DOHH2 (cell line): Measurements from ENCODE around the gene TMEM174.

Experiments
- H3F3A ChIP-seq: fragments of 200-600 bp; sonication (generic), shearing (Covaris generic); 2 replicates; pipeline ENCODE4 v1.6.0; 2016; ENCODE audit warnings: antibody characterized with exemption, mild to moderate bottlenecking; ENCODE audit not compliant: control insufficient read depth, insufficient read depth
- H3K27ac ChIP-seq: fragments of 200-600 bp; sonication (generic); 2 replicates; pipeline ENCODE4 v1.5.1; 2014; ENCODE audit warnings: low read depth, mild to moderate bottlenecking, low read length, moderate library complexity
- H3K27me3 ChIP-seq: fragments of 200-600 bp; sonication (generic); 2 replicates; pipeline ENCODE4 v1.6.1; 2014; ENCODE audit warnings: mild to moderate bottlenecking, low read length, mixed read lengths; ENCODE audit not compliant: control insufficient read depth
- H3K36me3 ChIP-seq: fragments of 200-600 bp; sonication (generic); 2 replicates; pipeline ENCODE4 v1.6.1; 2014; ENCODE audit warnings: mild to moderate bottlenecking, low read length, moderate library complexity, mixed read lengths; ENCODE audit not compliant: control insufficient read depth
- H3K4me1 ChIP-seq: fragments of 200-600 bp; sonication (generic); 2 replicates; pipeline ENCODE4 v1.6.1; 2014; ENCODE audit warnings: mild to moderate bottlenecking, low read length, mixed read lengths; ENCODE audit not compliant: control insufficient read depth
- H3K4me2 ChIP-seq: fragments of 200-600 bp; sonication (generic); 2 replicates; pipeline ENCODE4 v1.6.0; 2014; ENCODE audit warnings: mild to moderate bottlenecking, low read length, moderate library complexity
- H3K4me3 ChIP-seq: fragments of 200-600 bp; sonication (generic); 2 replicates; pipeline ENCODE4 v1.5.1; 2014; ENCODE audit warnings: mild to moderate bottlenecking, low read length, mixed read lengths
- H3K79me2 ChIP-seq: fragments of 200-600 bp; sonication (generic); 2 replicates; pipeline ENCODE4 v1.6.1; 2014; ENCODE audit warnings: mild to moderate bottlenecking, low read length, mixed read lengths; ENCODE audit not compliant: control insufficient read depth
- H3K9me2 ChIP-seq: fragments of 200-600 bp; sonication (generic); replicated peaks from 2 replicates; pipeline ENCODE4 v1.6.1; 2014; ENCODE audit warnings: mild to moderate bottlenecking, low read length, mixed read lengths; ENCODE audit not compliant: control insufficient read depth
- H3K9me3 ChIP-seq: fragments of 200-600 bp; sonication (generic); 2 replicates; pipeline ENCODE4 v1.6.1; 2014; ENCODE audit warnings: antibody characterized with exemption, low read length, mixed read lengths; ENCODE audit not compliant: control insufficient read depth, insufficient read depth
- H4K20me1 ChIP-seq: fragments of 200-600 bp; sonication (generic); 2 replicates; pipeline ENCODE4 v1.6.0; 2014; ENCODE audit warnings: low read depth, mild to moderate bottlenecking, antibody characterized with exemption, low read length, moderate library complexity; ENCODE audit not compliant: control insufficient read depth, insufficient read depth
- CTCF ChIP-seq: fragments of 200-600 bp; sonication (generic); IDR thresholded peaks from one replicate; pipeline ENCODE4 v1.5.1; 2014; ENCODE audit warnings: antibody characterized with exemption, mild to moderate bottlenecking, low read depth, low read length; ENCODE audit not compliant: poor library complexity, severe bottlenecking
- EZH2phosphoT487 ChIP-seq: fragments of 200-600 bp; sonication (generic); IDR thresholded peaks from 2 replicates; pipeline ENCODE4 v1.6.1; 2017; ENCODE audit warnings: borderline replicate concordance, mild to moderate bottlenecking, antibody characterized with exemption, low read length, moderate library complexity, mixed read lengths

The TMEM174 gene

GRCh38 chr5:73189871-73190376 is 16.9 kb downstream of the TMEM174 start:
- Histone ChIP-seq H3K4me2 (no peak overlapping the region), H3K27me3 (no peaks in the 10 kb centered on the region), H3K4me1 (no peaks in the 10 kb centered on the region), H3K9me2 (no peaks in the 10 kb centered on the region), H3F3A (no peaks in the 10 kb centered on the region), H3K9me3 (no peaks in the 10 kb centered on the region), H3K4me3 (no peak overlapping the region), H3K36me3 (no peaks in the 10 kb centered on the region), H3K79me2 (no peaks in the 10 kb centered on the region), H4K20me1 (no peaks in the 10 kb centered on the region), H3K27ac (no peak overlapping the region)
- TF ChIP-seq CTCF (no peak), EZH2phosphoT487 (no peak)

GRCh38 chr5:73192370-73192769 is 19.4 kb downstream of the TMEM174 start:
- Histone ChIP-seq H3K27ac (no peak overlapping the region), H3K36me3 (no peaks in the 10 kb centered on the region), H3K27me3 (no peaks in the 10 kb centered on the region), H3K4me3 (no peak overlapping the region), H3K4me1 (no peaks in the 10 kb centered on the region), H3K9me2 (no peaks in the 10 kb centered on the region), H4K20me1 (no peaks in the 10 kb centered on the region), H3K9me3 (no peaks in the 10 kb centered on the region), H3F3A (no peaks in the 10 kb centered on the region), H3K79me2 (no peaks in the 10 kb centered on the region), H3K4me2 (no peak overlapping the region)
- no peak for TF ChIP-seq CTCF
- TF ChIP-seq EZH2phosphoT487: no peak

- TF ChIP-seq CTCF: no peak
- TF ChIP-seq EZH2phosphoT487: no peak
- H3F3A ChIP-seq: no peaks in the 10 kb centered on the region
- H3K9me3 ChIP-seq: no peaks in the 10 kb centered on the region
- H3K36me3 ChIP-seq: no peaks in the 10 kb centered on the region
- H3K79me2 ChIP-seq: no peaks in the 10 kb centered on the region
- no peaks in the 10 kb centered on the region for H3K4me1 ChIP-seq
- H3K4me3 ChIP-seq: no peak overlapping the region
- H3K9me2 ChIP-seq: no peaks in the 10 kb centered on the region
- no peak overlapping the region for H3K4me2 ChIP-seq
- H4K20me1 ChIP-seq: no peaks in the 10 kb centered on the region
- H3K27me3 ChIP-seq: no peaks in the 10 kb centered on the region
- H3K27ac ChIP-seq: no peak overlapping the region
These were observed 20.6 kb downstream of the TMEM174 start for GRCh38 chr5:73193592-73193991.
